Loucy (cell line): Measurements from ENCODE around the gene MEIKIN.

Source experiments
- EZH2phosphoT487 ChIP-seq: fragments of 200-600 bp; IDR thresholded peaks from 2 replicates; pipeline ENCODE4 v1.6.1; 2018; ENCODE audit warnings: antibody characterized with exemption, mild to moderate bottlenecking, moderate library complexity, borderline replicate concordance
- TF ChIP-seq, protein P1 (sequence below): fragments of 200-600 bp; sonication (generic); conservative IDR thresholded peaks from 2 replicates; pipeline ENCODE4 v1.5.1; 2014; ENCODE audit warnings: mild to moderate bottlenecking, antibody characterized with exemption, low read length

DNA sequence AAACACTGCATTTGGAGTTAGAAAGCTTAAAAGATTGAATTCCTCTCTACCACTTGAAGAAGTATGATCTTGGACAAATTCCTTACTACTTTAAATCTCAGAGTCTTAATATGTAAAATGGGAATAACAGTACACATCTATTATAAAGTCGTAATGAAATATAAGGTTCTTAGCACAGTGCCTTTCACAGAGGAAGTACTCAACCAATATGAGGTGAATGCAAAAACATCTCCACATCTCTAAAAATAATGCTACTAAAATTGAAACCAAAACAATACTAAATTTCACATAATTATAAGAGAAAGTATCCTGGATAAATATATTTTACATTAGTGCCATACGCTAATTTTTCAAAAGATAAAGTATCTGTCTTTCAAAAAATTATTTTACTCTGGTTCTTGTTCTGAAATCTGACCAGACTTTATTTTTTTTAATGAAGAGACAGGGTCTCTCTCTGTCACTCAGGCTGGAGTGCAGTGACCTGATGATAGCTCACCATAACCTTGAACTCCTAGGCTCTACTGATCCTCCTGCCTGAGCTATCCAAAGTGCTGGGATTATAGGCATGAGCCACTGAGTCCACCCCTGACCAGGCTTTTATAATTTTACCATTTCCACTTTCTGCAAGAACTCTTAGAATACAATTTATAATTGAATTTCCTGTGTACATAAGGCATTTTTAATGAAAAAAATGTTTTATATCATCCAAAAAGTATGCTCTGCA, 127.3 kb downstream of the MEIKIN start:
- TF ChIP-seq, protein P1, sequence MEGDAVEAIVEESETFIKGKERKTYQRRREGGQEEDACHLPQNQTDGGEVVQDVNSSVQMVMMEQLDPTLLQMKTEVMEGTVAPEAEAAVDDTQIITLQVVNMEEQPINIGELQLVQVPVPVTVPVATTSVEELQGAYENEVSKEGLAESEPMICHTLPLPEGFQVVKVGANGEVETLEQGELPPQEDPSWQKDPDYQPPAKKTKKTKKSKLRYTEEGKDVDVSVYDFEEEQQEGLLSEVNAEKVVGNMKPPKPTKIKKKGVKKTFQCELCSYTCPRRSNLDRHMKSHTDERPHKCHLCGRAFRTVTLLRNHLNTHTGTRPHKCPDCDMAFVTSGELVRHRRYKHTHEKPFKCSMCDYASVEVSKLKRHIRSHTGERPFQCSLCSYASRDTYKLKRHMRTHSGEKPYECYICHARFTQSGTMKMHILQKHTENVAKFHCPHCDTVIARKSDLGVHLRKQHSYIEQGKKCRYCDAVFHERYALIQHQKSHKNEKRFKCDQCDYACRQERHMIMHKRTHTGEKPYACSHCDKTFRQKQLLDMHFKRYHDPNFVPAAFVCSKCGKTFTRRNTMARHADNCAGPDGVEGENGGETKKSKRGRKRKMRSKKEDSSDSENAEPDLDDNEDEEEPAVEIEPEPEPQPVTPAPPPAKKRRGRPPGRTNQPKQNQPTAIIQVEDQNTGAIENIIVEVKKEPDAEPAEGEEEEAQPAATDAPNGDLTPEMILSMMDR, result no peak
- TF ChIP-seq EZH2phosphoT487, result no peak
